ENCODE data around the gene TMEM158.

Gene TMEM158

DNA sequence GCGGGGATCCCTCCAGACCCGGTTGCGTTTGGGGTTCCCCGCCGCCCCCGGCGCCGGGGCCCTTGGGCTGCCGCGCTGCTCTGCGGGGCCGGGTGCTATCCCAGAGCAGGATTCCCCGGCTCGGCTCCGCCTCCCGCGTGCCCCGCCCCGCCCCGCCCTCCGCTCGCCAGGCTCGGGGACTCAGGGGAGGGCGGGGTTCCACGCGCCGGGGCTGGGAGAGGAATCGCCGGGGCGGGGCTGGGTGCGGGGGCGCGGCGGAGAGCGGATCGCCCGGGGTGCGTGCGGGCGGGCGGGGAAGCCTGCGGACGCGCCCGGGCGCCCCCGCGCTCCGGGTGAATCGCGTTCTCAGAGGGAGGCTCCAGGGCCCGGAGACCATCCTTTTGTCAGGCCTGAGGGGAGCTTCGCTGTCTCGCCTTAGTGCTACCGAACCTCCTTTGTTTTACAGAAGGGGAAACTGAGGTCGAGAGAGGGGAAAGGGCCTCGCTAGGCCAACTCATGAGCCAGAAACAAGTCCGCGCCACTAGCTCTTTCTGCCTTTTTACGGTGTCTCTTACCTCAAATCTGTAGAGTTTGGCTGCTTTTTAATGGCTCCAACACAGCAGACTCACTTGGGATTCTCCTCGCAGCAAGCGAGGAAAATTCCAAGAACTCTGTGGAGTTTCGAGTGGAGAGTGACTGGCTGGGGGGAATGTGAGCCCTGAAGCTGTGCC, at the start of gene TMEM158:
Gene TMEM158 (minus strand): TSS at position 82 of the 710 bp plus-strand sequence. CDS start 260 bp downstream, outside the sequence.
- peak; percentile 47 for DNase-seq (ENCODE audit: low read depth)

DNA sequence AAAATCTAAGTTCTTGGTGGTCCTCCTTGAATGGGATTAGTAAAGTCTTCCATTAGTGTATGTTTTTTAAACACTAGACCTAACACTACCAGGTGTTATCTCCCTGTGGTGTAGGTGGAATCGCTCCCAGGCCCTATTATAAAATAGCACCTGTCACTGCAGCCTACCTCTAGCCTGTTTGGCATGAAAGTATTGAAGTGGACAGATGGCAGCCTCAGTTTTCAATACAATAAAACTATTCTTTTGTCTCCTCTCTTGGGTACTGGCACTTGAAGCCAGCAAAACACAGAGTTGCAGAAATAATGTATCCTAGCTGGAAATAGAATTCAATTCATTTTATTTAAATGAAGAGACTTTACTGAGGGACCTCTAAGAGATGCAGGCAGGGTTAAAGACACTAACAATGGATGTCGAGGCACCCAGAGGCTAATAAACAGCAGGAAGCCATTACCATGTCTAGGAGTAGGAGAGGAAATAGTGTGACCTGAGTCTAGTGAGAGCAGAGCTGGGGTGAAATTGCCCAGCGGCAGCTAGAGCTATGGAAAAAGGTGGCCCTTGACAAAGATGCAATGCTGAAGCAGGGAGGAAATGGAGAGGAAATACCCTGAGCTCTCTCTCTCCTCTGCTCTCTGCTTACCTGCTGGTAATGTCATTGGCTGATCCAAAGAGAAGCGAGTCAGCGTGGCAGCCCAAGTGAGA, 49.1 kb upstream of the TMEM158 start:
- DNase-seq (ENCODE audit: low read depth), result no peak

DNA sequence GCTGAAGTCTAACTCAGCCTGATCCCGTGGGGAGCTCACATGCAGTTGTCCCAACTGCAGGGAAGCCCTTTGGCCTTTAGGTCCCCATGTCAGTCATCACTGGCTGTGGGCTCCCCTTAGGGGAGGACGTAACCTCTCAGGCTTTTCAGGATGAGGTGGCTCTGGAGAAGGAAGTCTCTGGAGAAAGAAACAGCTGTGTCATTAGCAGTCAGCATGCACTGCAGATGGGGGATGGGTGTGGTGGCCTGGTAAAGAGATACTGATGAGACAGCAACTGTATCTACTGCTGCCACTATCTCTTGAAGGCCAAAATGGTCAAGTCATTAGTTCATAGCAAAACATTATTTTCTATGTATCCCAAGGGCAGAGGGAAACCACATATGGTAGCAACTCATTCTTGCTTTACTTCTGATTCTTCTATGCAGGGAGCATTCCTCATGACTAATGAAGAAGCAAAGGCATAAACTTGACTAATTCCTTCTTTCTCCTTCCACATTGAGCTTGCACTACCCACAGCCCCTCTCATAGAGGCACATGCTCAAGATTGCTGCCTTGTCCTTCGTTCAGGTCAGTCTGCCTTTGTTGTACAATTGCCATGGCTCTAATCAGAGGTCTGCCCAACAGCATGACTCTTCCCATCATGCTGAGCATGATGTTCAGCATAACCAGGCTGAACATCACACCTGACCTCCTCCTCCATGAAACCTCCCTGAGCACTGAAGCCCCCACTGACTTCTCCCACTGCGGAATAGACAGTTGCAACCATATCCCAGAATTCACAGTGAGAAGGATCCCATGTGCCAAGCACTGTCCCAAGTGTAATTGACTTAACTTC, 47.8 kb upstream of the TMEM158 start:
- no peak for DNase-seq (ENCODE audit: low read depth)

DNA sequence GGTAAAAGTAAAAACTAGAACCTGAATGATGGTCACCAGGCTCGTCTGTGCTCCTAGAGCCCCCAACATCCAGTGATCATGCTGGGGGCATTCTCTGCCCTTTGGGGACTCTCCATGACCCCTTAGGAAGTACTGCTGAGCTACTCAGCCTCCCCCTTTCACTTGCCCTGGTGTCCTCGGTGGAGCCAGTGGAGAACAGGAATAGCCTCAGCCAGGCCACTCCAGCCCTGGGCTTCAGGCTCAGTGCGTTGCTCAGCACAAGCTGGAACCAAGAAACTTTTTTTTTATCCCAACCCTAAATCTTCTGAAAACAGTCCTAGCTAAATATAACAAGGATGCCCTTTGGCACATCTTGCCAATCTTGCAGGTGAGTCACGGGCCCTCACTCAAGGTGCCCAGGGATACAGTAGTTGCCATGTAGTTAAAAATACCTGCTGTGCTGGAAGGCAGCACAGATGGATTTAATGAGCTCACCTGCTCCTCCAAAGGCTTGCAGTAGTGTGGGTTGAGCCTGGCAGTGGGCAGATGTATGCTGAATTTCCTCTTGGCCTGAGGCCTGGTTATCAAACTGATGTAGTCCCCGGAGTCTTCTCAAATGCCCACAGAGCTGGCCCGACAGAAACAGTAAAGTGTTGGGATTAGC, 46.9 kb upstream of the TMEM158 start:
- no peak for DNase-seq (ENCODE audit: low read depth)

DNA sequence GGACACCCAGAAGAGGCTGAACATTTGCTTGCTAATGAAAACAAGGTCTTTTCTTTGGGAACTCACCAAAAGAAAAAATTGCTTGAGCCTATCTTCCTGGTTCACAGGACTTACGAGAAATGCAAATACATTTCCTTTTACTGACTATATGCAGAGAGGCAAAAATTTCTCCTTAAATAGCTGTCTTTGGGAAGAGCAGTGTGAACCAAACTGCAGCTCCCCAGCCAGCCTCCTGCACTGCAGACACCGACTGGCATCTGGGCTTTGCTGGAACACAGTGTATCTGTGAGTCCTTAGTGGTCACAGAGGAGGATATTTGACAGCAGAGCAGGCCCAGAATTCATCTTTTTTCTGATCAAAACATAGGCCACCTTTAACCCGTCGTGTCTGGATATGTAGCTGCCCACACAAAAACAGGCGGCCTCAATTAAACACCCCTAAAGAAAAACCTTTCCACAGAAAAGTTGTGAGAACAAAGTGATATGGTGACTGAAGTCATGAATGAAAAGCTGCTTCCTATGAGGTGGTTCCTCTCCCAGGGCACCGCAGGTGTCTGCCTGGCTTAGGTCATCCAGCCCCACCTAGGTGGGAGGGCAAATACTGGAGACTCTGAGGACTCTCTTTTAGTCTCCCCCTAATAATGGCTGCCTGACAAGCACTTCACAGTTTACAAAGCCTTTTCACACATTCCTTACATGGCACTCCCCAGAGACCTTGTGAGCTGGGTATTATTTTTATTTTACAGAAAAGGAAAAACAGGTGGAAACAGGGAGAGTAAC, 46.1 kb upstream of the TMEM158 start:
- no peak for DNase-seq (ENCODE audit: low read depth)

DNA sequence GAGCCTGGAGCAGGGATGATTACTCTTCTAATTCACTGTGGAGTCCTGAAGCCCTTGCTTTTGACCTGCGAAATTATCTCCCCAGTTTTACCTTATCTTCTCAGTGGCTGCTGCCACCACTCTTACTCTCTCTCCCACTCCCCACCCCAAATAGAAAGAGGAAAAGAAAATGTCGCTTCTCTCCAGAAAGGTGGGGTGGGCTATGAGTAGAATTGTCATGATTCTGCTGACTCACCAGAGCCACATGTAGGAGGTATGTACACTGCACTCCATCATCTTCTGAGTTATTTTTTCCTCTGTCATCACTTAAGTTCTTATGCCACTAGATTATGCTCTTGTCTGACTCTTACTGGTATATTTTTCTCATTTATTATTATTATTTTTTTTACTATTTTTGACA, 43.9 kb upstream of the TMEM158 start:
- no peak for DNase-seq (ENCODE audit: low read depth)

DNA sequence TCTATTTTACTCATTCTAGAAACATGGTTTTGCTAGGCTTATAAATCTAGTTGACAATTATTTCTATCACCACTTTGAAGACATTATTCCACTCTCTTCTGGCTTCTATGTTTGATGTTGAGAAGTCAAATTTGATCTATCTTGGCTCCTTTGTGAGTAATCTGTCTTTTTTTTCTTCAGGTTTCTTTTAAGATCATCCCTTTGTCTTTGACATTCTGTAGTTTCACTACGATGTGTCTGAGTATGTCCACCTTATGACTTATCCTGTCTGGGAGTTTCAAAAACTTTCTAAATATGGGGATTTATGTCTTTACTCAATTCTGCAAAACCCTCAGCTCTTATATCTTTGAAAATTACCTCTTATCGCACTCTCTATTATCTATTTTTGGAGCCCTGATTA, 41.0 kb upstream of the TMEM158 start:
- DNase-seq (ENCODE audit: low read depth), result no peak

DNA sequence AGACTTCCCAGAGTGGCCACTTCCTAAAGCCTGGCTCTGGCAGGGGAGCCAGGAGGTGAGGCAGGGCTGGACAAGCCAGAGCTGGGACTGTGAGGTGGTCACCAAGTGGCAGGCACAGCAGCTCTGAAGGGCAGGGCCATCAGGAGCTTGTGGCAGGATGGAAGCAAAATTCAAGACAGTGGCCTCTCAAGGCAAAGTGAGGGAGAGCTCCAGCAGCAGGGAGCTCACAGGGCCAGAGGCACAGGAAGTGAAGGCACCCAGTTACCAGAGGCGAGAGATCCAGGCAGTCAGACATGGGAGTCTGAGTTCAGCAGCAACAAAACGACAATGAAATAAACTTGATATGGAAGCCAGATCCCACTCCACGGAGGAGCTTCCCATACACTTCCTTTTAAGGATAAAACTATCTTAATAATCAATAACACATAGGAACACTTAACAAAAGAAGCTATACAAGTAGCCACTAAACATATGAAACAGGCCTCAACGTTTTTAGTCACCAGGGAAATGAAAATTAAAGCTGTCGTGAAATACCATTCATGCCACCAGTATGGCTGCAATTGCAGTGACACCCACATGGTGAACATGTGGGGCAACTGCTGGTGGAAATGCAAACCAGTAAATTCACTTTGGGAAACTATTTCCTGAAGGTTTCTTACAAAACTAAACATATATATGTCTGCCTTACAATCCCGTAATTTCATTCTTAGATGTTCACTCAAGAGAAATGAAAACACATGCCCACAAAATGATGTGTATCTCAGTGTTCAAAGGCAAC, 35.4 kb upstream of the TMEM158 start:
- DNase-seq (ENCODE audit: low read depth), result no peak

DNA sequence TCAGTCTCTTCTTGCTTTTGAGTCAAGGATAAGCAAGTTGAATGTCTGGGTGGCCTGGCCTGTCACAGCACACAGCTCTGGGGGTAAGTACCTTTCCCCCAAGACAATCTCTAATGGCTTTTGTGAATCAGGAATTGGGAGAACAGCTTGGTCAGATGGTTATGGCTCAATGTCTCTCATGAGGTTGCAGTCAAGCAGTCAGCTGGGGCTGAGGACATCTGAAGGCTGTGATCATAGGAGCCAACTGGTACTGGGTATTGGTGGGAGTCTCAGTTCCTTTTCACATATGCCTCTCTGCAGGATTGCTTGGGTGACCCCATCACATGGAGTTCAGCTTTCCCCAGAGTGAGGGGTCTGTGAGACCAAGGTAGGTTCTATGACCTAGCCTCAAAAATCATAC, 33.0 kb upstream of the TMEM158 start:
- DNase-seq (ENCODE audit: low read depth), result no peak

DNA sequence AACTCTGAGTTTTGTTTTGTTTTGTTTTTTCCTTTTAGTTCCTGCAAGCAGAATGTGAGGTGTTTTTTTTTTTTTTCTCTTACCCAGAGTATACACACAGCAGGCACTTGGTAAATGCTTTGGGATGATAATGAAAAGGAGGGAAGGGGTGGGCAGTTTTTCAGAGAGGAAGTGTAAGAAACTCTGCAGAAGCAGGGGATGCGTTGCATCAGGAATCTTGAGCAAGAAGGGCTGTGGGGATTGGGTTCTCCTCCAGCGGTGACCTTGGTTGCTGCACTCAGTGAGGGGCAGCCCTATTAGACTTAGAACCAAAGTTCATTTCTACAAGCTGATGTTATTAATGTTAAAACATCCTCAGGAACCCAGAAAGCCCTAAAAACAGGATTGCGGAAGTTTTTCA, 32.2 kb upstream of the TMEM158 start:
- no peak for DNase-seq (ENCODE audit: low read depth)

DNA sequence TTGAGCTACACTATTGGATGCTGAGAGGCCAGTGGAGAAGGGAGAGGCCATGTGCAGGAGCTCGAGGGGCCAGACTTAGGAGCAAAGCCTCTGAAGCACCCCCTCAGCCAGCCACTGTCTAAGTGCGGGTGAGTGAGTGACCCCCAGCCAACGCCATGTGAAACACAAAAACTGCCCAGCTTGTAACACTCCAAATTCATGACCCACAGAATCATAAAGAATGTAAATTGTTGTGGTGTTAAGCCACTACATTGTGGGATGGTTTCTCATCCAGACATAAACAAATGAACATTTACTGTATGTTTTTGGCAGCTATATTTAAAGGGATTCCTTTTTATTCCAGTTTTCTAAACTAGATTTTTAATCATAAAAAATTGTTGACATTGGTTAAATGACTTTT, 27.2 kb upstream of the TMEM158 start:
- DNase-seq (ENCODE audit: low read depth), result no peak

DNA sequence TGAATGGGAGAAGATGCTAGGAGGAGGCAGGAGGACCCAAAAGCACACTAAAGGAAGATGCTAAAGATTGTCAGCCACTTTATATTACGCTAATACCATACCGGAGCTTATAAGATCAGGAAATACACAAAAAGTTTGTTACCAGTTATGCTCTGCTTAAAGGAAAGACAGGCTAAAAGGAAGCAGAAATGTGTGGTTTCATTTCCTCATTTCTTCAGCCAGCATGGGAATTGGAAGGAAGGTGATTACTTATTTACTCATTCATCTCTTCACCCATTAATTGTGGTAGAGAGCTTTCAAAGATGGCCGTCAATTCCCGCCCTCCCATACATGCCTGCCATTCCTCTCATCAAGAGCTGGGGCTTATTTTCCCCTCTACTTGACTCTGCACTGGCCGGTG, 26.7 kb upstream of the TMEM158 start:
- DNase-seq (ENCODE audit: low read depth), result no peak

DNA sequence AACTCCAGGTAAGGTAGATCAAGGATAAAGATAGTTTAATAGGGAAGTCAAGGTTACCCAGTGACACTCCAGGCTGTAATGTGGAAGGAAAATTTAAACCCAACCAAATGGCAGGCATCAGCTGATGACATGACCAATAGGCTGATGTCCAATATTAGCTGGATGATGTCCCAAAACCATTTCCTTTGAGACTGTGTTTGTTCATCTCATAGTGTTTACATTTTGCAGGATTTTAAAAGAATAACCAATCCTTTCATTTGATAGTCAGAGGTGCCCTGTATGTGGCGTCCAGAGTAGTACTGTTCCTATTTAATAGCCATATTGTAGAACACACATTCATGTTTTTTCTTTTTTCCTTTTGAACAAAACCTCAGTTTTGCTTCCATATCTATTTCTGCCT, 23.3 kb upstream of the TMEM158 start:
- DNase-seq (ENCODE audit: low read depth), result no peak

DNA sequence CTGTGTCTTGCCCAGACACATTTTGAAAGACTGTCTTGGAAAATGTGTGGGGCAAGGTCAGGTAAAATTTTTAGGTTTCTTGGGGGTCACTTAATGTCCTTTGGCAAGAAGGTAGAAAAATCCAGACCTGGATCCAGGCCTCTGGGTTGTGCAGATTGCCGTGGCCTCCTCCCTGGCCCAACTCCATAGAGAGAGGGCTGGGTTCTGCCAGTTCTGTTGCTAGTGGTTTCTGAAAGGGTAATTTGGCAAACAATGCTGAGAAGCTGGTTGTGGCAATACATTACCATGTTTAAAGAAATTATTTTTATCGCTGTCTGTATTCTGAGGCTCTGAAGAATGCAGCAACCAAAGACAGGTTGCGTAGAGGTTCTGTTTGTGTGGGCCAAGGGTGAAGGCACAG, 20.2 kb upstream of the TMEM158 start:
- no peak for DNase-seq (ENCODE audit: low read depth)

DNA sequence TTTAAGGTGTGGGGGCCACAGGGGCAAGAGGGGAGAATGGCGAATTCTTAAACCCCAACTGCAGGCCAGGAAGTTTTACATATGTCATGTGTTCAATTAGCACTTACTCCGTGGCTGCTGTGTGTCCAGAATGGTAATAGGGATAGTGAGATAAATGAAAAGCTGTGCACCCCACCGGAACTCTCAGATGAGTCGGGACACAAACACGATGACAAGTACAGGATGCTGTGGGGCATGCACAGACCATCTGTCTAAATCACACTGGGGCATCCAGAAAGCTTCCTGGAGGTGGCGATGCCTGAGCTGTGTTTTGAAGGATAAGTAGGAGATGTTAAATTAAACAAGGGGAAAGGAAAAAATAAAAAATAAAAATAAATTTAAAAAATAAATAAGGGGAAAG, 18.3 kb upstream of the TMEM158 start:
- no peak for DNase-seq (ENCODE audit: low read depth)

DNA sequence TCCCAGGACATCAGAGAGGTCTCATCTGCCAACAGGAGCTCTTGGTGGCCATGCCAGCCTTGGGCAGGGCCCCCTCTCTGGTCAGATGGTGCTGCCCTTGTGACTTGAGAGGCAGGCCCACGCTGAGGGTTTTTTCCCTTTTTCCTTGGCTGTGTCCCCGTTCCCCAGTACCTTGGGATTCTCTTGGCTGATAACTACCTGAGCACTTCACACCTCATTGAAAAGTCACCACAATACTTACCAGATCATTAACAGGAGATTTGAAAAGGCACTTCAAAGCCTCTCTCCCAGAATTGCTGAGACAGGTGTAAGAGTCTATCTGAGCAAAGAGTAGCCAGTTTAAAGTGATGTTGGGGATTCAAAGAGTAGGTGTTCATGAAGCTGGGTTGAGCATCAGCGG, 15.1 kb upstream of the TMEM158 start:
- DNase-seq (ENCODE audit: low read depth), result no peak

DNA sequence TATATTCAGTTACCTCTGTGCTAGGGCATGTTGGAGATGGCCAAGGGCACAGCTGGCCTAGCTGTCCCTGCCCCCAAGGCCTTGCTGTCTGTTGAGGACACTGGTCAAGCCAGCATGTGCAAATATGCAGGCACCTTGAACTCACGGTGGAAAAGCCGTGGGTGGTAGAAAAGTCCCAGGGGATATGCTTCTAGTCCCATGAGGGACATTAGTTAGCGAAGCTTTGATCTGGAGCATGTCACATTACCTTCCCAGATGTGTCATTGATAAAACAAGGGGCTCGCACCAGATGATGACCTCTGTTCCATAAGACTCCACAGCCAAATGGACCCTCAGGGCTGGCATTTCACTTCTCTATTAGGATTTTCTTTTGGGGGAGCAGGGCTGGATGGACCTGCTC, 14.2 kb upstream of the TMEM158 start:
- no peak for DNase-seq (ENCODE audit: low read depth)

DNA sequence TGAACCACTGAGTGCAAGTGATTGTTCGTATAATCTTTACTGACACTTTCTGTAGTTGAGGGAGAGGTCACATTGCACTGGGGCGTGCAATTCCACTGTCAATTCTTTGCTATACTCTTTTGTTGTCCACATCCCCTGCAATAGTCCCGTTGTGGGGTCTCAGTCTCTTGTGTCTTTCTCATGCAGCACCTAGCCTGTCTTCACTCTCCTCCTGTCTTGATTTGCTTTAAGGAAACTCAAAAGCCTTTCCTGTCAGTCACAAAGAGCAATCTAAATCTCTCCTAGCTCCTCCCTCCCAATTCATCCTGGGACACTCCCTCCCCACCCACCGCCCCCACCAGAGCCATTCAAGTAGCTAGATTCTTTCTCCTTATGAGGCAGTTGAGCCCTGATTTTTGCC, 13.2 kb upstream of the TMEM158 start:
- DNase-seq (ENCODE audit: low read depth), result no peak

DNA sequence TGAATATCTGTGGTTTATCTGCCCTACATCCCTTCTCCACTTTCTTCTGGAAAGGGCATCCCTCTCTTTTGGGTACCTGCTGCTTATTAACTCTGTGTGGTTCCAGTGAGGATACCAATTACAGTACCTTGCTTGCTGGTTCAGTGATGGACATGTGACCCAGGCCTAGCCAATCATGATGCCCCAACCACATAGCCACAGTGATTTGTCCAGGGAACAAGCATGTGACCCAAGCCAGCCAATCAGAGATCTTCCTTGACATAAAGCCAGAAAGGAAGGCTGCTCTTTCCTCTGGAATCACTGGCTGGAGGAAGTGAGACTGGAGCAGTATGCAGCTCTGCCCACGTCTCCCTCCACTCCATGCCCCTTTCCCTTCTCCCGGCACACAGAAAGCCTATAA, 10.9 kb upstream of the TMEM158 start:
- DNase-seq (ENCODE audit: low read depth), result no peak

DNA sequence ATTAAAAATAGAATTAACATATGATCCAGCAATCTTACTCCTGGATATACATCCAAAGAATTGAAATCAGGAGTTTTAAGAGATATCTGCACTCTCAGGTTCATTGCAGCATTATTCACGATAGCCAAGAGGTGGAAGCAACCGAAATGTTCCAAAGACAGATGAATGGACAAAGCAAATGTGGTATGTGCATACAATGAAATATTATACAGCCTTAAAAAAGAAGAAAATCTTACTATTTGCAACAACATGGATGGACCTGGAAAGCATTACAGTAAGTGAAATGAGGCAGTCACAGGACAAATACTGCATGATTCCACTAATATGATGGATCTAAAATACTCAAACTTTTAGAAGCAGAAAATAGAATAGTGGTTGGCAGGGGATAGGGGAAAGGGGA, 9.3 kb upstream of the TMEM158 start:
- DNase-seq (ENCODE audit: low read depth), result no peak

DNA sequence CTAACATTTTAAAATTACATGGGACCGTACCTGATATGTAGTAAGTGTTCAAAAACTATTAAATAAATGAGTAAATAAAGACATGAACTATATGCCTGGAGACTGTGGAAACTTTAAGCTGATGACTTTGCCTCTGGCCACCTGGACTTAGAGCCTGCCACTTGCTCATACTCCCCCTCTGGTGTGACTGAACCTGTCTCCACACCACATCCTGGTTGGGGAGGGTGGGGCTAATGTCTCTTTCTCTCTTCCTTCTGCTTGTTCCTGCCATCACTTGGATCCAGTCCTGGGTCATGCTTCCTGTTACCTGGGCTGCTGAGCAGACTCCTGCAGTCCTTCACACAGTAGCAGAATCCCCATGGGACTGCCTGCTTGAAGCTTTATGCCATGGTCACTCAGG, 8.2 kb upstream of the TMEM158 start:
- DNase-seq (ENCODE audit: low read depth), result no peak
